ENCODE data around the gene KRTAP20-2. TPM values are rescaled to one million over a fixed set of nuclear protein-coding genes. Genes with fewer than 3 reads are reported as not detected.

Gene KRTAP20-2
- total RNA-seq, 1 donor from 2014 or later: not detected

DNA sequence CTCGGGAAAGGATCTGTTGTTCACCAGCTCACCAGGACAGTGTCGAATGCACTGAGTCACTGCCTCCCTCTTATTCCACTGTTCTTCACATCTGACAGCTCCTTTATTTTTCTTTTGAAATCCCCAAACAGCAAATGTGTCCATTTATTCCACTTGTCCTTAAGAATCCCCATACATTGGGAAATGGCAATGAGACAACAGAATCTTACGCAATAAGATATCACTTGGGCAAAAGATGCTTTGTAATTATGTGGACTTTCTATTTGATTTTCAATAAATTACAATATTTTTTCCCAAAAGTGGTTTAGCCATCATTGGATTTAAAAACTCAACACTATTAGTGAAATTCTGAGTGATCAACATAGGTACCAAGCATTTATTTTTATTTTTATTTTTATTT is 3.7 kb downstream of the KRTAP20-2 start:
- Mint-ChIP-seq H3K36me3 (ENCODE audit: low read depth, unreplicated experiment) (no peaks in the 10 kb centered on the region), H3K27ac (ENCODE audit: unreplicated experiment) (no peak overlapping the region), H3K4me3 (ENCODE audit: unreplicated experiment) (no peak overlapping the region), H3K27me3 (ENCODE audit: low read depth, unreplicated experiment) (no peaks in the 10 kb centered on the region), H3K4me1 (ENCODE audit: low read depth, unreplicated experiment) (no peaks in the 10 kb centered on the region), H3K9me3 (ENCODE audit: unreplicated experiment) (no peaks in the 10 kb centered on the region)
- Histone ChIP-seq H3K36me3 (ENCODE audit: insufficient read depth, low read length) (no peaks in the 10 kb centered on the region), H2AFZ (ENCODE audit: low read depth, low read length) (no peak overlapping the region), H3K27ac (ENCODE audit: low read depth, low read length) (no peak overlapping the region), H3K4me2 (ENCODE audit: low read length) (no peak overlapping the region), H3K9ac (ENCODE audit: low read length) (no peak overlapping the region), H3K9me3 (ENCODE audit: insufficient read depth, low read depth, low read length) (no peaks in the 10 kb centered on the region), H3K27me3 (ENCODE audit: insufficient read depth, low read length) (no peaks in the 10 kb centered on the region), H4K20me1 (ENCODE audit: insufficient read depth, low read length) (no peaks in the 10 kb centered on the region), H3K4me3 (ENCODE audit: insufficient read depth, low read depth, low read length) (no peak overlapping the region), H3K79me2 (ENCODE audit: insufficient read depth, low read length) (no peaks in the 10 kb centered on the region), H3K4me1 (ENCODE audit: insufficient read depth, low read length) (no peaks in the 10 kb centered on the region)
- no peak for TF ChIP-seq EZH2 (IDR thresholded peaks at IDR 0.05; ENCODE audit: insufficient read depth, low read length)
- TF ChIP-seq, protein P1, sequence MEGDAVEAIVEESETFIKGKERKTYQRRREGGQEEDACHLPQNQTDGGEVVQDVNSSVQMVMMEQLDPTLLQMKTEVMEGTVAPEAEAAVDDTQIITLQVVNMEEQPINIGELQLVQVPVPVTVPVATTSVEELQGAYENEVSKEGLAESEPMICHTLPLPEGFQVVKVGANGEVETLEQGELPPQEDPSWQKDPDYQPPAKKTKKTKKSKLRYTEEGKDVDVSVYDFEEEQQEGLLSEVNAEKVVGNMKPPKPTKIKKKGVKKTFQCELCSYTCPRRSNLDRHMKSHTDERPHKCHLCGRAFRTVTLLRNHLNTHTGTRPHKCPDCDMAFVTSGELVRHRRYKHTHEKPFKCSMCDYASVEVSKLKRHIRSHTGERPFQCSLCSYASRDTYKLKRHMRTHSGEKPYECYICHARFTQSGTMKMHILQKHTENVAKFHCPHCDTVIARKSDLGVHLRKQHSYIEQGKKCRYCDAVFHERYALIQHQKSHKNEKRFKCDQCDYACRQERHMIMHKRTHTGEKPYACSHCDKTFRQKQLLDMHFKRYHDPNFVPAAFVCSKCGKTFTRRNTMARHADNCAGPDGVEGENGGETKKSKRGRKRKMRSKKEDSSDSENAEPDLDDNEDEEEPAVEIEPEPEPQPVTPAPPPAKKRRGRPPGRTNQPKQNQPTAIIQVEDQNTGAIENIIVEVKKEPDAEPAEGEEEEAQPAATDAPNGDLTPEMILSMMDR (IDR thresholded peaks at IDR 0.05; ENCODE audit: insufficient read depth, low read depth, low read length): no peak
- DNase-seq (ENCODE audit: low read depth): no peak
- FAIRE-seq: no peak

DNA sequence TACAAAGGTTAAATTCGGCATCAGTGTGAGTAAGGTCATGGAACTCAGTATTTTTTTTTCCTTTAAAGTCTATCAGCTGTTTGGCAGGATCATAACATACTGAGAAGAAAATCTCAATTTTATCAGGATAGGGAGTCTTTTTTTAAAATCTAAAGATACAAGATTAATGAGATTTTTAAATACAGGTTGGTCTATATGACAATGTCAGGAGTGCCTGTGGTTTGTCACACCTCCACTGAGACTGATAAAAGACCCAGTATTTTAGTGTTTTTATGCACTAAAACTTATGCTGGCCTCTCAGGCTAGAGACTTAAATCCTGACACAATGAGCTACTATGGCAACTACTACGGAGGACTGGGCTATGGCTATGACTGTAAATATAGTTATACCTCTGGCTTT is 7.6 kb downstream of the KRTAP20-2 start, which contains the start of gene KRTAP20-3:
KRTAP20-3 (plus strand) TSS at position 301 of the 400 bp plus-strand sequence.
- H3K36me3 Mint-ChIP-seq (ENCODE audit: low read depth, unreplicated experiment): no peaks in the 10 kb centered on the region

GRCh38 chr21:30646904-30647414 is 12.0 kb downstream of the KRTAP20-2 start:
- Histone ChIP-seq H3K27me3 (ENCODE audit: insufficient read depth, low read length) (no peaks in the 10 kb centered on the region), H3K9me3 (ENCODE audit: insufficient read depth, low read depth, low read length) (no peaks in the 10 kb centered on the region), H4K20me1 (ENCODE audit: insufficient read depth, low read length) (no peaks in the 10 kb centered on the region), H3K27ac (ENCODE audit: low read depth, low read length) (no peak overlapping the region), H3K4me2 (ENCODE audit: low read length) (no peak overlapping the region), H3K4me1 (ENCODE audit: insufficient read depth, low read length) (no peaks in the 10 kb centered on the region), H3K9ac (ENCODE audit: low read length) (no peak overlapping the region), H3K36me3 (ENCODE audit: insufficient read depth, low read length) (no peaks in the 10 kb centered on the region), H3K79me2 (ENCODE audit: insufficient read depth, low read length) (no peaks in the 10 kb centered on the region), H3K4me3 (ENCODE audit: insufficient read depth, low read depth, low read length) (no peak overlapping the region), H2AFZ (ENCODE audit: low read depth, low read length) (no peak overlapping the region)
- TF ChIP-seq, protein P1 (IDR thresholded peaks at IDR 0.05; ENCODE audit: insufficient read depth, low read depth, low read length): no peak
- TF ChIP-seq EZH2 (IDR thresholded peaks at IDR 0.05; ENCODE audit: insufficient read depth, low read length): no peak
- no peak for FAIRE-seq
- Mint-ChIP-seq H3K36me3 (ENCODE audit: low read depth, unreplicated experiment) (no peaks in the 10 kb centered on the region), H3K4me3 (ENCODE audit: unreplicated experiment) (no peak overlapping the region), H3K9me3 (ENCODE audit: unreplicated experiment) (no peaks in the 10 kb centered on the region), H3K27ac (ENCODE audit: unreplicated experiment) (no peak overlapping the region), H3K27me3 (ENCODE audit: low read depth, unreplicated experiment) (no peaks in the 10 kb centered on the region), H3K4me1 (ENCODE audit: low read depth, unreplicated experiment) (no peaks in the 10 kb centered on the region)
- DNase-seq (ENCODE audit: low read depth): no peak

More for the DNA sequence above, 7.6 kb downstream of the KRTAP20-2 start, which contains the start of gene KRTAP20-3:
- Mint-ChIP-seq H3K9me3 (ENCODE audit: unreplicated experiment) (no peaks in the 10 kb centered on the region), H3K4me1 (ENCODE audit: low read depth, unreplicated experiment) (no peaks in the 10 kb centered on the region), H3K27ac (ENCODE audit: unreplicated experiment) (no peak within 1 kb of the TSS), H3K27me3 (ENCODE audit: low read depth, unreplicated experiment) (no peaks in the 10 kb centered on the region), H3K4me3 (ENCODE audit: unreplicated experiment) (no peak within 1 kb of the TSS)
- Histone ChIP-seq H3K79me2 (ENCODE audit: insufficient read depth, low read length) (no peaks in the 10 kb centered on the region), H3K4me3 (ENCODE audit: insufficient read depth, low read depth, low read length) (no peak within 1 kb of the TSS), H3K27ac (ENCODE audit: low read depth, low read length) (no peak within 1 kb of the TSS), H2AFZ (ENCODE audit: low read depth, low read length) (no peak within 1 kb of the TSS), H3K4me1 (ENCODE audit: insufficient read depth, low read length) (no peaks in the 10 kb centered on the region), H3K4me2 (ENCODE audit: low read length) (no peak within 1 kb of the TSS), H3K27me3 (ENCODE audit: insufficient read depth, low read length) (no peaks in the 10 kb centered on the region), H3K9me3 (ENCODE audit: insufficient read depth, low read depth, low read length) (no peaks in the 10 kb centered on the region), H3K36me3 (ENCODE audit: insufficient read depth, low read length) (no peaks in the 10 kb centered on the region), H3K9ac (ENCODE audit: low read length) (no peak within 1 kb of the TSS), H4K20me1 (ENCODE audit: insufficient read depth, low read length) (no peaks in the 10 kb centered on the region)
- FAIRE-seq (no peak), DNase-seq (ENCODE audit: low read depth) (no peak)
- TF ChIP-seq, protein P1 (IDR thresholded peaks at IDR 0.05; ENCODE audit: insufficient read depth, low read depth, low read length): no peak
- TF ChIP-seq EZH2 (IDR thresholded peaks at IDR 0.05; ENCODE audit: insufficient read depth, low read length): no peak

All from astrocyte (in vitro differentiated cells and primary cell).